ENCODE results near the gene GOLGA8B. TPM values are rescaled to one million over a fixed set of nuclear protein-coding genes. Genes with fewer than 3 reads are reported as not detected.
"Not testable (repeated sequence)": the region's sequence is repeated elsewhere in the genome, so short reads cannot be mapped to it uniquely, and the experiment has no call there.

GOLGA8B gene
- polyA plus RNA-seq, 1 donor (not counting 4 experiments of a cell fraction or from before 2014, with no cell fraction given) = 49.5 TPM

- Histone ChIP-seq H3K27me3 (ENCODE audit: control insufficient read depth, extremely low read depth, insufficient read depth, low read length) (no peaks in the 10 kb centered on the region), H3K9me1 (ENCODE audit: control insufficient read depth, extremely low read depth, insufficient read depth, low read length) (no peaks in the 10 kb centered on the region), H3K4me1 (ENCODE audit: control insufficient read depth, extremely low read depth, insufficient read depth, low read length) (no peaks in the 10 kb centered on the region), H4K20me1 (ENCODE audit: control insufficient read depth, extremely low read depth, insufficient read depth, low read length) (no peaks in the 10 kb centered on the region), H3K36me3 (ENCODE audit: control insufficient read depth in 2 of 2, extremely low read depth in 1 of 2, insufficient read depth in 2 of 2, low read length in 2 of 2) (no peaks in the 10 kb centered on the region), H2AFZ (ENCODE audit: control insufficient read depth, low read length) (peak overlapping the region; percentile 69), H3K27ac (ENCODE audit: control insufficient read depth, insufficient read depth, low read length) (no peak overlapping the region), H3K4me3 (ENCODE audit: control insufficient read depth in 2 of 3, extremely low read depth in 1 of 3, insufficient read depth in 2 of 3, low read depth in 1 of 3, low read length in 3 of 3) (peak overlapping the region in 1 of 3 experiments; percentile 32), H3K4me2 (ENCODE audit: control insufficient read depth, extremely low read depth, insufficient read depth, low read depth, low read length) (peak overlapping the region; percentile 67), H3K9ac (ENCODE audit: control insufficient read depth, extremely low read depth, insufficient read depth, low read length) (no peak overlapping the region), H3K79me2 (ENCODE audit: control insufficient read depth, insufficient read depth, low read length) (no peaks in the 10 kb centered on the region), H3K9me3 (ENCODE audit: control insufficient read depth, low read depth, low read length) (no peaks in the 10 kb centered on the region)
- dilution Hi-C loops (cut with MboI; ENCODE audit: extremely low pct_ligation_motif_present, low sequenced_read_pairs) = no loop called here
- TF ChIP-seq EZH2 (IDR thresholded peaks at IDR 0.05; ENCODE audit: low read length) = no peak
- peak; percentile 53 to 70 (median 56) for TF ChIP-seq CTCF (optimal IDR thresholded peaks at IDR 0.05 in 1 of 3, IDR thresholded peaks at IDR 0.05 in 1 of 3, conservative IDR thresholded peaks at IDR 0.05 in 1 of 3; ENCODE audit: extremely low read depth in 1 of 3, insufficient read depth in 2 of 3, low read length in 3 of 3)
- DNase-seq (ENCODE audit: low read depth, low spot score) = peak; percentile 56
- no peak for FAIRE-seq
Observed at GRCh38 chr15:34588046-34588674, 4.7 kb upstream of the GOLGA8B start.

GRCh38 chr15:34585966-34586365 is 2.5 kb upstream of the GOLGA8B start:
- FAIRE-seq; H3K27me3 ChIP-seq (ENCODE audit: control insufficient read depth, extremely low read depth, insufficient read depth, low read length); H3K36me3 ChIP-seq (ENCODE audit: control insufficient read depth in 2 of 2, extremely low read depth in 1 of 2, insufficient read depth in 2 of 2, low read length in 2 of 2); H3K4me1 ChIP-seq (ENCODE audit: control insufficient read depth, extremely low read depth, insufficient read depth, low read length); H4K20me1 ChIP-seq (ENCODE audit: control insufficient read depth, extremely low read depth, insufficient read depth, low read length); H3K27ac ChIP-seq (ENCODE audit: control insufficient read depth, insufficient read depth, low read length); DNase-seq (ENCODE audit: low read depth, low spot score); dilution Hi-C loops (cut with MboI; ENCODE audit: extremely low pct_ligation_motif_present, low sequenced_read_pairs); H3K9me1 ChIP-seq (ENCODE audit: control insufficient read depth, extremely low read depth, insufficient read depth, low read length); H3K4me2 ChIP-seq (ENCODE audit: control insufficient read depth, extremely low read depth, insufficient read depth, low read depth, low read length); H3K4me3 ChIP-seq (ENCODE audit: control insufficient read depth in 2 of 3, extremely low read depth in 1 of 3, insufficient read depth in 2 of 3, low read depth in 1 of 3, low read length in 3 of 3); H3K9me3 ChIP-seq (ENCODE audit: control insufficient read depth, low read depth, low read length); H3K9ac ChIP-seq (ENCODE audit: control insufficient read depth, extremely low read depth, insufficient read depth, low read length); H2AFZ ChIP-seq (ENCODE audit: control insufficient read depth, low read length): not testable (repeated sequence)
- peaks cover 17% of the 10 kb centered on the region for H3K79me2 ChIP-seq (ENCODE audit: control insufficient read depth, insufficient read depth, low read length)

GRCh38 chr15:34584996-34585395 is 1.5 kb upstream of the GOLGA8B start:
- Histone ChIP-seq H3K27me3 (ENCODE audit: control insufficient read depth, extremely low read depth, insufficient read depth, low read length) (no peaks in the 10 kb centered on the region), H3K4me3 (ENCODE audit: control insufficient read depth in 2 of 3, extremely low read depth in 1 of 3, insufficient read depth in 2 of 3, low read depth in 1 of 3, low read length in 3 of 3) (no peak overlapping the region), H3K9ac (ENCODE audit: control insufficient read depth, extremely low read depth, insufficient read depth, low read length) (no peak overlapping the region), H3K9me3 (ENCODE audit: control insufficient read depth, low read depth, low read length) (no peaks in the 10 kb centered on the region), H2AFZ (ENCODE audit: control insufficient read depth, low read length) (no peak overlapping the region), H3K4me1 (ENCODE audit: control insufficient read depth, extremely low read depth, insufficient read depth, low read length) (no peaks in the 10 kb centered on the region), H3K9me1 (ENCODE audit: control insufficient read depth, extremely low read depth, insufficient read depth, low read length) (no peaks in the 10 kb centered on the region), H3K27ac (ENCODE audit: control insufficient read depth, insufficient read depth, low read length) (no peak overlapping the region), H3K36me3 (ENCODE audit: control insufficient read depth in 2 of 2, extremely low read depth in 1 of 2, insufficient read depth in 2 of 2, low read length in 2 of 2) (no peaks in the 10 kb centered on the region), H3K4me2 (ENCODE audit: control insufficient read depth, extremely low read depth, insufficient read depth, low read depth, low read length) (no peak overlapping the region), H3K79me2 (ENCODE audit: control insufficient read depth, insufficient read depth, low read length) (peaks cover 27% of the 10 kb centered on the region), H4K20me1 (ENCODE audit: control insufficient read depth, extremely low read depth, insufficient read depth, low read length) (no peaks in the 10 kb centered on the region)
- FAIRE-seq (no peak), DNase-seq (ENCODE audit: low read depth, low spot score) (no peak)
- dilution Hi-C loops (cut with MboI; ENCODE audit: extremely low pct_ligation_motif_present, low sequenced_read_pairs) = no loop called here
- no peak for TF ChIP-seq EZH2 (IDR thresholded peaks at IDR 0.05; ENCODE audit: low read length)
- no peak for TF ChIP-seq CTCF (optimal IDR thresholded peaks at IDR 0.05 in 1 of 3, IDR thresholded peaks at IDR 0.05 in 1 of 3, conservative IDR thresholded peaks at IDR 0.05 in 1 of 3; ENCODE audit: extremely low read depth in 1 of 3, insufficient read depth in 2 of 3, low read length in 3 of 3)
